Smooth muscle cell (in vitro differentiated cells): ENCODE results near the gene BRD3OS. TPM values are rescaled to one million over a fixed set of nuclear protein-coding genes. Genes with fewer than 3 reads are reported as not detected.

Experiments
- DNase-seq: peaks from one replicate; lab custom pipeline; 2025; ENCODE audit not compliant: unreplicated experiment; lab: John Stamatoyannopoulos, UW
- H2AFZ ChIP-seq: fragments of 200-600 bp; sonication (generic); 2 replicates; pipeline ENCODE4 v1.6.0; 2016; ENCODE audit warnings: antibody characterized with exemption, low read depth, mild to moderate bottlenecking
- H3F3A ChIP-seq: fragments of 200-600 bp; sonication (generic); 2 replicates; pipeline ENCODE4 v1.6.0; 2017; ENCODE audit warnings: antibody characterized with exemption, low read depth
- H3K27ac ChIP-seq: fragments of 200-600 bp; sonication (generic); 2 replicates; pipeline ENCODE4 v1.5.1; 2016; ENCODE audit warnings: low read depth, mild to moderate bottlenecking
- H3K27me3 ChIP-seq: fragments of 200-600 bp; sonication (generic); 2 replicates; pipeline ENCODE4 v1.6.1; 2016; ENCODE audit warnings: low read depth, mild to moderate bottlenecking
- H3K36me3 ChIP-seq: fragments of 200-600 bp; sonication (generic); 2 replicates; pipeline ENCODE4 v1.5.1; 2016; ENCODE audit warnings: low read depth
- H3K4me1 ChIP-seq: fragments of 200-600 bp; sonication (generic); 2 replicates; pipeline ENCODE4 v1.5.1; 2016; ENCODE audit warnings: low read depth
- H3K4me2 ChIP-seq: fragments of 200-600 bp; sonication (generic); 2 replicates; pipeline ENCODE4 v1.6.0; 2016; ENCODE audit warnings: mild to moderate bottlenecking
- H3K4me3 ChIP-seq: fragments of 200-600 bp; sonication (generic); 2 replicates; pipeline ENCODE4 v1.5.1; 2016; ENCODE audit warnings: mild to moderate bottlenecking
- H3K79me2 ChIP-seq: fragments of 200-600 bp; sonication (generic); 2 replicates; pipeline ENCODE4 v1.6.0; 2016; ENCODE audit warnings: low read depth, mild to moderate bottlenecking
- H3K9ac ChIP-seq: fragments of 200-600 bp; sonication (generic); 2 replicates; pipeline ENCODE4 v1.6.0; 2016; ENCODE audit warnings: low read depth
- H3K9me3 ChIP-seq: fragments of 200-600 bp; sonication (generic); replicated peaks from 2 replicates; pipeline ENCODE4 v1.5.1; 2016; ENCODE audit warnings: low read depth
- H4K20me1 ChIP-seq: fragments of 200-600 bp; sonication (generic); 2 replicates; pipeline ENCODE4 v1.6.0; 2016; ENCODE audit warnings: low read depth
- WGBS: methylation state at CpG from one replicate; pipeline ENCODE4 v1.1.7; 2016; ENCODE audit warnings: low lambda C conversion rate; 5-methylcytosine and 5-hydroxymethylcytosine counted together
- polyA plus RNA-seq: library from polyadenylated mRNA; unstranded; fragments of >200 nt; fragmentation: Nextera tagmentation; extraction: Ambion mirVana; gene quantifications from 2 replicates; pipeline ENCODE4 v1.2.1, GENCODE V29; 2016
- total RNA-seq: library from RNA; depleted of rRNA; stranded (reverse); fragments of >200 nt; gene quantifications from 2 replicates; pipeline ENCODE4 v1.2.3, GENCODE V29; 2014
- TF ChIP-seq, protein P1 (sequence below): fragments of 200-600 bp; sonication (generic); IDR thresholded peaks from 2 replicates; pipeline ENCODE4 v1.5.1; 2017; ENCODE audit warnings: borderline replicate concordance, mild to moderate bottlenecking, antibody characterized with exemption; ENCODE audit not compliant: insufficient read depth, poor library complexity, severe bottlenecking

BRD3OS gene
- total and polyA plus RNA-seq, 2 experiments from 2014 or later, result 16.0 to 16.1 TPM

DNA sequence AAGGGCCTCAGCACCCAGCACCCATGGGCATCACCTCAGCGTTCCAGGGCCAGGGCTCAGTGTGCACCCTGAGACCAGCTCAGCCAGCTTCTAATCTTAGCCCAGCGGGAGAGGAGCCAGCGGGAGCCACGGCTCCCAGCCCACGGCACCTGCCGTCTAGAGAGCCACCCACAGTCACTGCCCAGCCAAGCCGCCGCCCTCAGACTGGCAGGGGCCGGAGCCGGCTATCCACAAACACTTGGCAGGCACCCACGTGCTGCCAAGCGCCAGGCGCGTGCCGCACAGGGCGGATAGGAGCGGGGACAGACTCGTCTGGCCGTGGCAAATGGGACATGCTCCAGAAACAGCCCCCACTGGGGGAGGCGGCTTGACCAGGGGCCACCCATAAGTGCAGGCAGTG, 24.0 kb downstream of the BRD3OS start:
- Histone ChIP-seq H3K4me3 (no peak overlapping the region), H3K9ac (no peak overlapping the region), H3F3A (no peaks in the 10 kb centered on the region), H3K27me3 (no peaks in the 10 kb centered on the region), H3K9me3 (no peaks in the 10 kb centered on the region), H2AFZ (no peak overlapping the region), H3K27ac (no peak overlapping the region), H3K4me1 (no peaks in the 10 kb centered on the region), H3K36me3 (no peaks in the 10 kb centered on the region), H3K79me2 (no peaks in the 10 kb centered on the region), H3K4me2 (no peak overlapping the region), H4K20me1 (peaks cover 88% of the 10 kb centered on the region)
- 97% methylated on average over 20 of the region's 20 CpGs for WGBS
- TF ChIP-seq, protein P1, sequence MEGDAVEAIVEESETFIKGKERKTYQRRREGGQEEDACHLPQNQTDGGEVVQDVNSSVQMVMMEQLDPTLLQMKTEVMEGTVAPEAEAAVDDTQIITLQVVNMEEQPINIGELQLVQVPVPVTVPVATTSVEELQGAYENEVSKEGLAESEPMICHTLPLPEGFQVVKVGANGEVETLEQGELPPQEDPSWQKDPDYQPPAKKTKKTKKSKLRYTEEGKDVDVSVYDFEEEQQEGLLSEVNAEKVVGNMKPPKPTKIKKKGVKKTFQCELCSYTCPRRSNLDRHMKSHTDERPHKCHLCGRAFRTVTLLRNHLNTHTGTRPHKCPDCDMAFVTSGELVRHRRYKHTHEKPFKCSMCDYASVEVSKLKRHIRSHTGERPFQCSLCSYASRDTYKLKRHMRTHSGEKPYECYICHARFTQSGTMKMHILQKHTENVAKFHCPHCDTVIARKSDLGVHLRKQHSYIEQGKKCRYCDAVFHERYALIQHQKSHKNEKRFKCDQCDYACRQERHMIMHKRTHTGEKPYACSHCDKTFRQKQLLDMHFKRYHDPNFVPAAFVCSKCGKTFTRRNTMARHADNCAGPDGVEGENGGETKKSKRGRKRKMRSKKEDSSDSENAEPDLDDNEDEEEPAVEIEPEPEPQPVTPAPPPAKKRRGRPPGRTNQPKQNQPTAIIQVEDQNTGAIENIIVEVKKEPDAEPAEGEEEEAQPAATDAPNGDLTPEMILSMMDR, result no peak
- DNase-seq, result no peak

DNA sequence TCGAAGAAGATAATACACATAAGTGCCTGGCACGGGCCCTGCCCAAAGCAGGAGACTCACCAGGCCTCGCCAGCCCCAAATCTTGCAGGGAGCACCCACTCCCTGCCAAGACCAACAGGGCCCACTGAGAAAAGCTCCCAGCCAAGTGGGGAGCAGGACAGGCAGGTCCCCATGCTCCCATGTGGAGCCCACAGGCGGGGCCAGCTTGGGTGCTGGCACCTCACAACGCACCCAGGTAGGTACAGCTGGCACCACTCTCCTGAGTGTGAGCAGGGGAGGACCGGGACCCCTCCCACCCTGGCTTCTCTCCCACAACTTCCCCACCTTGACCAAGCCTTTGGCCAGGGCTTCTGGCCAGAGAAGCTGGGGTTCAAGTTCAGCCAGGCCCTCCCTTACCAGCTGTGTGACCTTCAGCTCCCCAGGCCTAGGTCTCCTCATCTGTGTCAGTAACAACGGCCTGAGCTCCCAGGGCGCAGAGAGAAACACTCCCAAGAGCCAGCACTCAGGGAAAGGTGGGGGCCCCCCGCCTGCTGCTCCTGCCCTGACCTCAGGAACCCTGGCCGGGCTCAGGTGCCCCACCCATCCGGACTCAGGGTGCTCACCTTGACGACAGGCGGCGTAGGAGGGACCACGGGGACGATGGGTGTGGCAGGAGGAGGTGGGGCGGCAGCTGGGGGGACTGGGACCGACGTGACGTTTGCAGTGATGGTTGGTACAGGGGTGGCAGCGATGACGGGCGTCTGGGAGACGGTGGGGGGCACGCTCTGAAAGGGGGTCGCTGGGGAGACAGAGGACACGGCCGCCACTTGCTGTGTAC, 24.7 kb downstream of the BRD3OS start:
- H3K79me2 ChIP-seq, result peaks cover 2% of the 10 kb centered on the region
- H3K9ac ChIP-seq, result no peak overlapping the region
- 98% methylated on average over 20 of the region's 28 CpGs for WGBS
- no peaks in the 10 kb centered on the region for H3K27me3 ChIP-seq
- no peaks in the 10 kb centered on the region for H3K4me1 ChIP-seq
- no peak overlapping the region for H3K27ac ChIP-seq
- H3K9me3 ChIP-seq, result no peaks in the 10 kb centered on the region
- H3K4me2 ChIP-seq, result no peak overlapping the region
- H3F3A ChIP-seq, result no peaks in the 10 kb centered on the region
- no peak for DNase-seq
- no peak overlapping the region for H3K4me3 ChIP-seq
- no peak overlapping the region for H2AFZ ChIP-seq
- no peaks in the 10 kb centered on the region for H3K36me3 ChIP-seq
- TF ChIP-seq, protein P1, result no peak
- peaks cover 89% of the 10 kb centered on the region for H4K20me1 ChIP-seq

DNA sequence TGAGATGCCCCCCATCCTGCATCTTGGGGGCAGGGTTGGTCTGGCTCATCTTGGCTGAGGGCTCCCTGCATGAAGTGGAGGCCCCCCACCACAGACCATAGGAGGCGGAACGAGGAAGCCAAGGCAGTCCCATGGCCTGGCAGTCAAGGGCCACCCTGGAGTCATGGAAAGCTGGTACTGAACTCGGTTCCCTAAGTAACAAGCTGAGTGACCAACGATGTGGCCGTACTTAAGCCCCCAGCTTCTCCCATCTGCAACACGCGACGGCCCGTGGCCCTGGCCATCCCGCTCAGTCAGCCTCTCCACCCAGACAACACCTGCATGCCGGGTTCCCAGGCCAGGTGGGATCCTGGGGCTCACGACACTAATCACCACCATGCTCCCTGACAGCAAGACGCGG, 25.4 kb downstream of the BRD3OS start:
- Histone ChIP-seq H3K4me1 (no peaks in the 10 kb centered on the region), H3K9ac (no peak overlapping the region), H3K4me2 (no peak overlapping the region), H3K27ac (no peak overlapping the region), H3F3A (no peaks in the 10 kb centered on the region), H3K36me3 (no peaks in the 10 kb centered on the region), H2AFZ (no peak overlapping the region), H3K9me3 (no peaks in the 10 kb centered on the region), H3K79me2 (peaks cover 10% of the 10 kb centered on the region), H3K4me3 (no peak overlapping the region), H4K20me1 (peaks cover 91% of the 10 kb centered on the region), H3K27me3 (no peaks in the 10 kb centered on the region)
- TF ChIP-seq, protein P1, result no peak
- DNase-seq, result no peak
- WGBS, result 90% methylated on average over 13 of the region's 14 CpGs

DNA sequence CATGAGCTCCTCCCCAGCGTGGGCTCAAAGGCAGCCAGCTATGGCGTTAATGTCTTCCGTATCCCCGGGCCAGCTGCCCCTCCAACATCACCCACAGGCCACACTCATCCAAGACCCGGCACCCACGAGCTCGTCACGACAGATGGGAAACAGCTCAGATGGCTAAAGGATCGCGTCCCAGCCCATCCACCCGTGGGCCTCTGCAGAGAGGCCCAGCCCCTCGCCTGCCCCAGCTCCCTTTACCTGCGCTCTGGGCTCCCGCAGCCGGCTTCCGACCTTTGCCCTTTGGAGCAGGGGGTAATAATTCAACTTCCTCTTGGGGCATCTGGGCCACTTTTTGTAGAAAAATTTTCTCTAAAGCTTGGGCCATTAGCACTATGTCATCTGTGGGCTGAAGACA, 26.0 kb downstream of the BRD3OS start:
- no peak overlapping the region for H3K4me2 ChIP-seq
- TF ChIP-seq, protein P1, result no peak
- H3K36me3 ChIP-seq, result no peaks in the 10 kb centered on the region
- H3K27me3 ChIP-seq, result no peaks in the 10 kb centered on the region
- peaks cover 16% of the 10 kb centered on the region for H3K79me2 ChIP-seq
- 97% methylated on average over 16 of the region's 16 CpGs for WGBS
- no peak for DNase-seq
- H4K20me1 ChIP-seq, result peaks cover 91% of the 10 kb centered on the region
- no peak overlapping the region for H3K9ac ChIP-seq
- no peaks in the 10 kb centered on the region for H3K4me1 ChIP-seq
- no peaks in the 10 kb centered on the region for H3F3A ChIP-seq
- no peaks in the 10 kb centered on the region for H3K9me3 ChIP-seq
- no peak overlapping the region for H2AFZ ChIP-seq
- H3K4me3 ChIP-seq, result no peak overlapping the region
- H3K27ac ChIP-seq, result no peak overlapping the region
